H1 (cell line): ENCODE results near the gene ALDH1A3. TPM values are rescaled to one million over a fixed set of nuclear protein-coding genes. Genes with fewer than 3 reads are reported as not detected.

ENCODE experiments used
- CTCF ChIA-PET: fragments of 300-600 bp; sonication (Branson Sonifier 250); formaldehyde crosslinking; loops from one replicate; lab custom pipeline; 2021; ENCODE audit not compliant: partially characterized antibody; lab: Charles Lee
- POLR2A ChIA-PET: fragments of 300-600 bp; sonication (Branson Sonifier 250); formaldehyde crosslinking; loops from one replicate; lab custom pipeline; 2021; ENCODE audit warnings: inconsistent platforms; ENCODE audit not compliant: partially characterized antibody; lab: Charles Lee
- DNase-seq, 2 experiments: peaks; one replicate each; pipeline versions ENCODE4 v3.0.0 to v3.0.0-alpha.2; 2010 to 2022; ENCODE audit warnings: low spot score in 2 of 2, low read depth in 1 of 2, mixed read lengths in 1 of 2
- FAIRE-seq: peaks from 2 replicates; lab custom pipeline; 2011; peaks lifted over from hg19 to GRCh38; lab: Jason Lieb, UNC
- H2AFZ ChIP-seq: 2 replicates; pipeline ENCODE4 v1.8.1; 2012; ENCODE audit warnings: low read length, inconsistent platforms
- H2AK5ac ChIP-seq: 2 replicates; pipeline ENCODE4 v1.6.1; 2013; ENCODE audit warnings: low read depth, low read length
- H2BK120ac ChIP-seq: replicated peaks from 2 replicates; pipeline ENCODE3; 2013; ENCODE audit warnings: low read depth, low read length, inconsistent platforms
- H2BK12ac ChIP-seq: 2 replicates; pipeline ENCODE4 v1.6.1; 2013; ENCODE audit warnings: low read depth, low read length
- H2BK15ac ChIP-seq: 2 replicates; pipeline ENCODE4 v1.6.1; 2013; ENCODE audit warnings: low read length
- H2BK20ac ChIP-seq: 2 replicates; pipeline ENCODE4 v1.6.1; 2013; ENCODE audit warnings: low read length
- H2BK5ac ChIP-seq: 2 replicates; pipeline ENCODE4 v1.6.1; 2013; ENCODE audit warnings: low read depth, low read length
- H3K14ac ChIP-seq: 2 replicates; pipeline ENCODE4 v1.6.1; 2013; ENCODE audit warnings: inconsistent platforms; ENCODE audit not compliant: insufficient read length
- H3K18ac ChIP-seq: 2 replicates; pipeline ENCODE4 v1.6.1; 2013; ENCODE audit warnings: low read length; ENCODE audit errors: extremely low read depth
- H3K23ac ChIP-seq: 2 replicates; pipeline ENCODE4 v1.6.1; 2013; ENCODE audit warnings: inconsistent platforms; ENCODE audit not compliant: insufficient read length
- H3K23me2 ChIP-seq: 2 replicates; pipeline ENCODE4 v1.6.1; 2013; ENCODE audit warnings: low read depth, low read length
- H3K27ac ChIP-seq: 2 replicates; pipeline ENCODE4 v1.6.1; 2011; ENCODE audit warnings: low read depth, low read length, inconsistent platforms
- H3K27me3 ChIP-seq, 4 experiments: replicated peaks in 1 of 4; 1 replicate in 1 of 4; 2 replicates in 3 of 4; pipeline versions ENCODE4 v1.6.1 to v1.8.1; 2011 to 2013; ENCODE audit warnings: low read length in 3 of 4, mild to moderate bottlenecking in 3 of 4, inconsistent platforms in 2 of 4, mixed read lengths in 2 of 4, moderate library complexity in 1 of 4; ENCODE audit not compliant: control insufficient read depth in 3 of 4, insufficient read depth in 3 of 4; ENCODE audit errors: extremely low read depth in 1 of 4
- H3K36me3 ChIP-seq, 4 experiments: 2 replicates each; pipeline versions ENCODE4 v1.6.1 to v1.8.1; 2011 to 2013; ENCODE audit warnings: mild to moderate bottlenecking in 4 of 4, low read length in 3 of 4, moderate library complexity in 2 of 4, control low read depth in 1 of 4, inconsistent platforms in 1 of 4; ENCODE audit not compliant: insufficient read depth in 4 of 4, control insufficient read depth in 2 of 4
- H3K4ac ChIP-seq: replicated peaks from 2 replicates; pipeline ENCODE3; 2013; ENCODE audit warnings: low read length, low read depth, mixed read lengths, inconsistent platforms; ENCODE audit not compliant: insufficient read length
- H3K4me1 ChIP-seq, 4 experiments: replicated peaks in 1 of 4; 1 replicate in 1 of 4; 2 replicates in 3 of 4; pipeline versions ENCODE4 v1.6.1 to v1.8.1; 2011 to 2013; ENCODE audit warnings: low read length in 3 of 4, inconsistent platforms in 2 of 4, mixed read lengths in 1 of 4; ENCODE audit not compliant: insufficient read depth in 4 of 4, control insufficient read depth in 3 of 4
- H3K4me2 ChIP-seq, 2 experiments: 2 replicates each; pipeline versions ENCODE4 v1.6.1 to v1.8.1; 2011 to 2013; ENCODE audit warnings: low read depth in 2 of 2, low read length in 2 of 2, control low read depth in 1 of 2, inconsistent platforms in 1 of 2, mild to moderate bottlenecking in 1 of 2; ENCODE audit not compliant: insufficient read depth in 1 of 2
- H3K4me3 ChIP-seq, 4 experiments: fragments of 200-600, 300-600 bp in 1 of 4; sonication (generic), shearing (Covaris generic), sonication (Bioruptor Twin) in 1 of 4; 2 replicates each; pipeline versions ENCODE4 v1.5.1 to v1.8.1; 2011 to 2016; ENCODE audit warnings: low read length in 4 of 4, low read depth in 3 of 4, control low read depth in 2 of 4, inconsistent platforms in 2 of 4, mild to moderate bottlenecking in 2 of 4, mixed read lengths in 1 of 4, moderate library complexity in 1 of 4; ENCODE audit not compliant: insufficient read depth in 2 of 4; ENCODE audit errors: extremely low read depth in 1 of 4
- H3K56ac ChIP-seq: replicated peaks from 2 replicates; pipeline ENCODE3; 2013; ENCODE audit warnings: low read depth, mild to moderate bottlenecking, mixed read lengths, low read length, inconsistent platforms; ENCODE audit not compliant: insufficient read length
- H3K79me1 ChIP-seq: 2 replicates; pipeline ENCODE4 v1.6.1; 2013; ENCODE audit warnings: low read depth, low read length, control low read depth
- H3K79me2 ChIP-seq, 2 experiments: 2 replicates each; pipeline versions ENCODE4 v1.6.1 to v1.8.1; 2012 to 2013; ENCODE audit warnings: low read length in 2 of 2, mild to moderate bottlenecking in 2 of 2, inconsistent platforms in 1 of 2; ENCODE audit not compliant: insufficient read depth in 2 of 2, control insufficient read depth in 1 of 2
- H3K9ac ChIP-seq, 4 experiments: replicated peaks in 1 of 4; 1 replicate in 1 of 4; 2 replicates in 3 of 4; pipeline versions ENCODE4 v1.6.1 to v1.8.1; 2011 to 2013; ENCODE audit warnings: low read depth in 3 of 4, low read length in 3 of 4, control low read depth in 2 of 4, mild to moderate bottlenecking in 2 of 4, moderate library complexity in 2 of 4, inconsistent platforms in 1 of 4; ENCODE audit errors: extremely low read depth in 1 of 4
- H3K9me3 ChIP-seq, 2 experiments: 2 replicates each; pipeline versions ENCODE4 v1.6.1 to v1.8.1; 2012 to 2013; ENCODE audit warnings: mild to moderate bottlenecking in 2 of 2, moderate library complexity in 2 of 2, control low read depth in 1 of 2, inconsistent platforms in 1 of 2, low read depth in 1 of 2, low read length in 1 of 2, mixed read lengths in 1 of 2; ENCODE audit not compliant: insufficient read depth in 2 of 2
- H4K20me1 ChIP-seq, 2 experiments: replicated peaks in 1 of 2; 2 replicates each; pipeline versions ENCODE3 to v1.8.1; 2011 to 2013; ENCODE audit warnings: inconsistent platforms in 2 of 2, low read length in 2 of 2, mild to moderate bottlenecking in 1 of 2; ENCODE audit not compliant: insufficient read depth in 2 of 2, control insufficient read depth in 1 of 2
- H4K5ac ChIP-seq: 2 replicates; pipeline ENCODE4 v1.6.1; 2013; ENCODE audit warnings: low read length, low read depth, mixed read lengths, inconsistent platforms; ENCODE audit not compliant: insufficient read length
- H4K8ac ChIP-seq: 2 replicates; pipeline ENCODE4 v1.8.0; 2013; ENCODE audit warnings: mild to moderate bottlenecking, moderate library complexity, low read length, inconsistent platforms; ENCODE audit not compliant: insufficient read depth; ENCODE audit errors: extremely low read depth
- H4K91ac ChIP-seq: replicated peaks from 2 replicates; pipeline ENCODE3; 2013; ENCODE audit warnings: low read length, mixed read lengths, inconsistent platforms; ENCODE audit not compliant: insufficient read length
- ASH2L ChIP-seq: fragments of 200-600, 300-600 bp; sonication (generic); IDR thresholded peaks from one replicate; pipeline ENCODE4 v1.7.1; 2017; ENCODE audit warnings: low read length
- WGBS, 2 experiments: shearing (Covaris generic) in 1 of 2; methylation state at CpG; one replicate each; pipeline versions ENCODE4 v1.1.6 to v1.1.7; 2013 to 2015; ENCODE audit warnings: low lambda C conversion rate in 2 of 2, mixed read lengths in 2 of 2, inconsistent platforms in 1 of 2, low coverage in 1 of 2, missing lambda C conversion rate in 1 of 2; ENCODE audit not compliant: insufficient replicate concordance in 2 of 2, insufficient coverage in 1 of 2, insufficient read length in 1 of 2; ENCODE audit errors: extremely low coverage in 1 of 2, missing lambda C conversion rate in 1 of 2; 5-methylcytosine and 5-hydroxymethylcytosine counted together
- polyA plus RNA-seq, 7 experiments: library from polyadenylated mRNA; depleted of rRNA in 3 of 7; stranded (reverse) in 5 of 7; unstranded in 2 of 7; fragments of >200 nt in 5 of 7; fragments of 200-250 nt in 2 of 7; gene quantifications; 1 replicate in 5 of 7; 2 replicates in 1 of 7; 4 replicates in 1 of 7; pipeline versions ENCODE4 v1.2.1 to v1.2.3, GENCODE V29; 2011 to 2013; ENCODE audit warnings: missing spikeins in 2 of 7, mixed read lengths in 2 of 7
- total RNA-seq: library from RNA; stranded (reverse); fragmentation: NEBNext Ultra II Directional; extraction: Animal tissue kit (Norgen Biotek cat#: 25700); gene quantifications from 2 replicates; pipeline ENCODE4 v1.2.1, GENCODE V29; 2021

Gene ALDH1A3
- total and polyA plus RNA-seq, 2 of the 8 experiments (the other 6 are each of a cell fraction or from before 2014, with no cell fraction given) = 2.2 to 5.5 TPM

DNA sequence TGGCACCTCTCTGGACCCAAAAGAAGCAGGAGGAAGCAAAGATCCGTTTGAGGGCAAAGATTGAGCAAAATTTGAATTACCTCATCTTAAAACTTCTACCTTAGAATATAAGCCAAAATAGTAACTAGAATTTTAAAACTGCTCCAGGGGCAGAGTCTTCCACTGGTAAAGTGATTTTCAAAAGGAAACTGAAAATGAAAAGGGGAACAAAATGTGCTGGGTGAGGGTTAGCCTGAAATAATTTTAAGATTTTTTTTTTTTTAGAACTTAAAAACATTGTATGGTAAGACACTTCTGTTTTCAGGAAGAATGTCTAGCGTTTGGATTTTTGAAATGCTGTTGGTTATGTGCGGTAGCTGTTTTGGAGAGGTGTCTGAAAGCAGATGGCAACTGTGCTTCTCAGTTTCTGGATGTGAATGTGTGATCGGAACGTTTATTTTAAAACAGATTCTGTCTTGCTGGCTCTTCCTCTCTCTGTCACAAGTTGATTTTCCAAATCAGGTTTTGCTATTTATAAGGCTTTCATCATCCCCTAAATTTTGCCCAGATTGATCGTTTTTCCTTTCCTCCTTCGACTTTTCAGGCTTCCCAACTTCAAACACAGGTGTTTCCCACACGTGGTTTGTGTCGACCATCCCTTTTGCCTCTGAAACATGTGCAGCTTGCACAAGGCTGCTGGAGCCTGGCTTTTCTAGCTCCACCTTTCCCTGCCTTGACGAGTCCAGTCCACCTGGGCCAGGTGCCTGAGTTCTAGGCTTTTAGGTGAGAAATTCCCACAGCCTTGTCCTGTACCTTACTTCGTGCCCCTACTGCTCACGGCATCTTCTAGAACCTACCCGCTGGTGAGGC, 42.8 kb downstream of the ALDH1A3 start:
- H2BK12ac ChIP-seq = no peak overlapping the region
- peaks cover 13% of the 10 kb centered on the region; the same call in 1 of the 2 replicates for H3K23me2 ChIP-seq
- no peak overlapping the region for H2AFZ ChIP-seq
- H2BK20ac ChIP-seq = no peak overlapping the region
- H3K4me2 ChIP-seq = no peak overlapping the region
- no peak overlapping the region for H3K14ac ChIP-seq
- 86% methylated on average over 13 of the region's 13 CpGs; no CpG with 5 or more reads in 1 of the 2 experiments for WGBS, 2 experiments
- no peak overlapping the region for H2BK15ac ChIP-seq
- ChIA-PET POLR2A (no interaction called here), CTCF (interaction anchor here (0.8 to 12.2 kb wide), 4 partner anchors 11 to 121 kb away, joined by 3 to 405 read pairs (median 4); no protein-coding TSS in a partner anchor)
- H3K79me2 ChIP-seq = no peaks in the 10 kb centered on the region
- H3K56ac ChIP-seq = no peak overlapping the region
- no peak overlapping the region for H2AK5ac ChIP-seq
- no peak overlapping the region for H3K4ac ChIP-seq
- H3K18ac ChIP-seq = no peak overlapping the region
- H4K5ac ChIP-seq = no peak overlapping the region
- H4K20me1 ChIP-seq = no peaks in the 10 kb centered on the region
- no peak overlapping the region for H4K8ac ChIP-seq
- no peak overlapping the region for H3K9ac ChIP-seq
- peaks cover 32 to 55% (median 45%) of the 10 kb centered on the region in 4 experiments for H3K27me3 ChIP-seq
- no peak overlapping the region for H3K23ac ChIP-seq
- peaks cover 0 to 6% (median 1%) of the 10 kb centered on the region in 4 experiments; a peak in 4 of 7 replicates for H3K4me1 ChIP-seq
- H3K36me3 ChIP-seq = no peaks in the 10 kb centered on the region
- DNase-seq = no peak
- H3K27ac ChIP-seq = no peak overlapping the region
- H2BK5ac ChIP-seq = no peak overlapping the region
- FAIRE-seq = no peak
- no peaks in the 10 kb centered on the region; a peak in 1 of 4 replicates for H3K9me3 ChIP-seq
- no peak overlapping the region for H3K4me3 ChIP-seq
- H3K79me1 ChIP-seq = no peaks in the 10 kb centered on the region
- TF ChIP-seq ASH2L = no peak
- no peak overlapping the region for H4K91ac ChIP-seq
- no peak overlapping the region for H2BK120ac ChIP-seq
